GM20431 (cell line): ENCODE results near the gene FRK.

Experiments
- in situ Hi-C: fragments of 300-500 bp; cut with MseI, MboI; formaldehyde crosslinking; loops from one replicate; pipeline ENCODE4 v1.15.0; 2020; ENCODE audit warnings: low sequenced_read_pairs; ENCODE audit not compliant: unreplicated experiment

Gene FRK

DNA sequence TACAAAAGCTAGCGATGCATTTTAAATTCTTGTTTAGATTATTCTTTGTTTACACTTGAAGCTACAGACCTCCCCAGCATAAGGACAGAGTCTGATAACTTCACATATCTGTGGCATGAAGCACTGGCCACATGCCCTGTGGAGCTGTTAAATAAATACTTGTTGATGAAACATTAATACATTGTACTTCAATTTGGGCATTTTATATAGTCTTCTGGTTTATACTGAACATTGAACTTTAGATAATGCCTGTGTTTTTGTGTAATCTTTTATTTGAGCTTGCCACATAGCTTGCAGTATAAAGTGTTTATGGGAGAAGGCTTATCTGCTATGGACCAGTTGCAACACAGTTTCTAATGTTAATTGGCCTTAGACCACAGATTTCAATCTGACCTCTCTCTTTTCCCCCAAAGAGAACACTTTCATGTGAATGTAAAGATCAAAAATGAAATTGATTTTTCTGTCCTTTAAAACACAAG lies 48.2 kb downstream of the FRK start:
- in situ Hi-C loops: loop anchor here (10.0 kb wide), 1 partner anchor 82 kb away; no protein-coding TSS in a partner anchor

DNA sequence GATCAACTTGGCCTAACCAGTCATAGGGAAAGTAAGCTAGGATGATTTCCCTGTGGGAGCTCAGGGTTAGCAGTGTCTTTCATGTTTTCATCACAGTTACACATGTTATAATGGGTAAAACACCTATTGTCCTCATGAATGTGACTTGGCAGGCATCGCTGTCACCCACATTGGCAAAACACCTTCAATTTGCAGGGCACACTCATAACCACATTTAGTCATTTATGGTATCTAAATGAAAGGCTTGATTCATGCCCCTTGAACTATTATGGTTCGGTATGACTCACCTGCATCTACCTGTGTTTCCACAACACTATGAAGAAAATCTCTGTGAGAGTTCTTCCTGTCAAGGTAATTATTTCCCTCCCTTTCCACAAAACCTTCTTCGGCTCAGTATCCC lies 49.2 kb downstream of the FRK start:
- in situ Hi-C loops: loop anchor here (10.0 kb wide), 1 partner anchor 83 kb away; no protein-coding TSS in a partner anchor

GRCh38 chr6:116010790-116011401 lies 49.8 kb downstream of the FRK start:
- in situ Hi-C loops: loop anchor here (10.0 kb wide), 1 partner anchor 84 kb away; no protein-coding TSS in a partner anchor

DNA sequence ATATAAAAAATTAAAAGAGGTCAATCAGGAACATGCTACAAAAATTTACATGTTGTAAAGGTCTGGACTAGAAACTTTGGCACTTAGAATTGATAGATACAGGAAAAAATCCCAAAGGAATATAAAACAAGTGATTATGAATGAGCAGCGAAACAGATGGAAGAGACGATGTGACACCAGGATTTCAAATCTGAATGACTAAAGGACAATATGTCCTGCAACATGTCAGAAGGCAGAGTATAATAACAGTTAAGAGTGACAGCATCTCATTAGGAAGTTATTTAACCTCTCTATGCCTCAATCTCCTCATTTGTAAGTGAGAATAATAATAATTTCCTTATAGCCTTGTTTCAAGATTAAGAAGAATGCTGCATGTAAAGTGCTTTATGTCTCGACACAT lies 50.3 kb downstream of the FRK start:
- in situ Hi-C loops: loop anchor here (10.0 kb wide), 1 partner anchor 84 kb away; no protein-coding TSS in a partner anchor

- in situ Hi-C loops: no loop called here
Observed at GRCh38 chr6:116008470-116009243, 52.0 kb downstream of the FRK start.

DNA sequence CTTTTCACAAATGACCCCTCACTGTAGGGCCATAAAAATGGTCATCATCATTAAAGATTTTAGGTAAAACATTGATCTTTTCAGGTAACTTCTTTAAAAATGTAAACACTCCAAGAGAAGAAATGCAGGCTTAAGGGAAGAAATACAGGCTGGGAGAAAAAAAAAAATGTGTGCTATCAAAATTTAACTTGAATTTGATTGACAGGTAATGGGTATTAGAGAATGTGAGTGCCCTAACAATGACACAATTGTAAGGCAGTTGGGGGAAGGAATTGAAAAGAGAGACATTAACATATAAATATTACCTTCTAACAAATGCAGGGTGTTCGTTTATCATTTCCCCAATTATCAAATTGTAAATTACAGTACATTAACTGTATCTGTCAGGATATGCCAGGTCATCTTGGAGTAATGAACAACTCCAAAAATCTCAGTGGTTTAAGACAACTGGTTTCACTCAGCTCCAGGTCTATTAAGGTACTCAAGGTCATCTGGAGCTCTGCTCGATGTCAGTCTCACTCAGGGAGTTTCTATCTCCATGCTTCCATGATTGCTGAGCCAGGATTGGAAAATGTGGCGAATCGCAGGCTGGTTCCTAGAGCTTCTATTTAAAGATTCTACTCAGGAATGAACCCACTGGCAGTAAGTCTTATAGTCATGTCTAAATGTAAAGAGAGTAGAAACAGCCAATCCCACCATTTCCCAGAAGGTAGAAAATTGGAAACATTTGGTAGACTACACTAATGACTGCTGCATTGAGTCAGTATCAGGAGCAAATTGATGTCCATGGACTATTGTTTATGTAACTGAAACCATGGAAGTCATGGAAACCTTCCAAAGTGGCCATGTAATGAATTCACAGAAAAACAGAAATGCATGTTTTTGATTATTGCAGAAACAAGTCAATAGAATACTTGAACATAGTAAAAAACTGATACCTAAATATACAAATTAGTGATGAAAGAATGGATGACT lies 55.6 kb downstream of the FRK start:
- in situ Hi-C loops: no loop called here

DNA sequence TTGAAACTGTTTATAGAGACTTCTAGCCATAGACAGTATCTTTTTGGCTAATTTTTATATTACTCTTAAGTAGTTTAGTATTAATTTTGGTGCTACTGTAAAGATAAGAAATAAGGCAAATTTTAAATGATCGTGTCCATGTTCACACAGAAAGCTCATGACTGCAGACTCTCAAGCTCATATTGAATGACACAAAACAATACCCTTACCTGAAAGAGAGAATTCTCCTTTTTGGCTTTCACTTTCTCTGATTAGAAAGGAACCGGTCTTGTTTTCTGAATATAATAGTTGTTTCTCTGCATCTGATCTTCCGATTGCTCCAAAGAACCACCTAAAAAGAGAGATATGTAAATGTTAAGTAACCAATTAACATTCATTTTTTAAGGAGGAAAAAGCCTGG lies 57.0 kb downstream of the FRK start:
- in situ Hi-C loops: no loop called here

- in situ Hi-C loops: no loop called here
Observed at GRCh38 chr6:116002756-116003155, 57.9 kb downstream of the FRK start.

DNA sequence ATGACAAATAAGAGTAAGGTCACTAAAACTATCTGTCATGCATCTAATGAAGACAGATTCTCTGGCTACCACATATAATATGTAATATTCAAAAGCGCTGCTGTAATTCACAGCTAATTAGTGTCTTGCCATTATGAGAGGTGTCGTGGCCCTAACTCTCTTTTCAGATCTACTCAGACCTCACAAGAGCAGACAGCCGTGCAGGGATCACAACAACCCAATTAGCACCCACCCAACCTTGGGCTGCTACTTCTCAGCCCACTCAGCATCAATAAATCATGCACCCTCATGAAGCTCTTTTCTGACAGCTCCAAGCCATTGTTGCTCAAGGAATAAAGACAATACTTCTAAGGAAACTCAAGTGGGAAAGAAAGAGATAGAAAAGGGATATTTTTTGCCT lies 61.5 kb downstream of the FRK start:
- in situ Hi-C loops: no loop called here

DNA sequence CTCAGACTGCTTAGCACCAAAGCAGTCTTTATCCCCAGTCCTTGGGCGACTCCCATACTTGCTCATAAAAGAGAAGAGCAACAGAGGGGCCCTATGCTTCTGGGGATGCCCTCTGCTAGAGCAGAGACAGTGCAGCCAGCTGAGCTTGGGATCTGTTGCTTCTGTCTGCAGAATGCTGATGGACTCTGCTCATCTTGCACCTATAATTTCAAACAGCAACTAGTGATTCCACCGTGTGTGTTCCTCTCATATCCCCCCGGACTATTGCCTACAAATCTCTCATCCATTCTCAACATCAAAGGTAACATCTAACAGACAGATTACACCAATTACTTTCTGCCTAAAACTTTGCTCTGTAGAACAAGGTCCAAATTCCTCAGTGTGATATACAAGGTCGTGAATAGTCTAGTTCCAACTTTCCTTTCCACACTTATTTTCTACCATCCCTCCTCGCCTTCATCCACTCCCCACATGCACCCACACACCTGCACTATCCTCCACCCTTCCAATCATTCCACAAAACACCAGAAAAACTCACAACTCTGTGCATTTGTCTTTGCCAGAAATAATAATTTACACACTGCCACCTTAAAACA lies 62.6 kb downstream of the FRK start:
- in situ Hi-C loops: no loop called here

GRCh38 chr6:115986026-115986425 lies 74.7 kb downstream of the FRK start:
- in situ Hi-C loops: no loop called here

- in situ Hi-C loops: no loop called here
Observed at GRCh38 chr6:115984809-115985208, 75.9 kb downstream of the FRK start.

GRCh38 chr6:115983998-115984397 lies 76.7 kb downstream of the FRK start:
- in situ Hi-C loops: no loop called here

DNA sequence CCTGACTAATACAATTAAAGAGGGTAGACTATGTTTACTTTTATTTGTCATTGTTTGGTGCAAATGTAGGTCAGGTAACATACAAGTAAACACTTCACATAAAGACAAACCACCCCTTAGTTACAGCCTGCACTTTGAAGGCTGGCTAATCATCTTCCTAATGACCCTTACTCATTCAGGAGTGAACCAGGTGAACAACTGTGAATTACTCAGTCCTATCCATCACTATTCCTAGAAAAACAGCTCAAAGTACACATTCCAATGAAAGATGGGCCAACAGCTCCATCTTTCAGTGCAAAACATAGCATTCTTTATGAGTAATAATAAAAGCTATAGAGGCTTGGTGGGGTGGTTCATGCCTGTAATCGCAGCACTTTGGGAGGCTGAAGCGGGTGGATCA lies 78.2 kb downstream of the FRK start:
- in situ Hi-C loops: no loop called here

DNA sequence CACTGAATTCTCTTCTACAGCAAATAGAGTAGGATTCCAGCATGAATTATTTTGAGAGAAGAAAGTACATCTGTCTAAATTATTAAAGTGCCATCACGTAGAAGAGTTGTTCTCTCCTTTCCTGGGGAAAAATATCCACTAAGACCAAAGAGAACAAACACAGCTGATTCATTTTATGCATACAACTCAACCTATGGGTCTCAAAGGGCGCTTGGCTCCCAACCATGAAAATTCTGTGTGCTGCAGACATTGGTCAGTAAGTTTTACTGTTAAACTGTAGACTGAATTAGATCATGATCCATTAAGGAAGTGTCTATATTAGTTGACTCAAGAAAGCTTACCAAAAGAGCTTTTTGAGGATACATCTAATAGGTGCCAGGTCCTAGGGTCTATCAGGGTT lies 83.5 kb downstream of the FRK start:
- in situ Hi-C loops: no loop called here

DNA sequence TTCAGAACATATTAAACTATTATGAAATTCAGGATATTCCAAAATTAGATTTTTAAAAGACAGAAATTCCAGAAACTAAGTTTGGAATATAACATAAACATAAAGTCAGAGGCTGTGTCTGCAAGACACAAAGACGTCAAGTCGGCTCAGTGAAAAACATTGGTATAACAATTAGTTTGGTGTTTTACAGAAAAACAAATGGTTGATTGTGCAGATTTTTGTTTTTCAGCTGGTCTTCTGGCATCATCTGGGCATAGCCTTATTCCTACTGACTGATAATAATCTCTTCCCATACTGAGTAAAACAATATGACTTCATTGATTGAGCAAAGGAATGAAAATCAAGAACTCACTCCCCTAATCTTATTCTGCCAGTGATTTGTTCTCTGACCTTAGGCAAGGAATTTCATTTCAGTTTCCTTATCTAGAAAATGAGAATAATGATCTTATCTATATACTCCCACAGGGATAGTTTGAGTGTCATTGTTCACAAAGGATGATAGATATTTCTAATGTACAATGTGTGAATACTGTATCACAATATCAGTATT lies 84.3 kb downstream of the FRK start:
- in situ Hi-C loops: no loop called here

DNA sequence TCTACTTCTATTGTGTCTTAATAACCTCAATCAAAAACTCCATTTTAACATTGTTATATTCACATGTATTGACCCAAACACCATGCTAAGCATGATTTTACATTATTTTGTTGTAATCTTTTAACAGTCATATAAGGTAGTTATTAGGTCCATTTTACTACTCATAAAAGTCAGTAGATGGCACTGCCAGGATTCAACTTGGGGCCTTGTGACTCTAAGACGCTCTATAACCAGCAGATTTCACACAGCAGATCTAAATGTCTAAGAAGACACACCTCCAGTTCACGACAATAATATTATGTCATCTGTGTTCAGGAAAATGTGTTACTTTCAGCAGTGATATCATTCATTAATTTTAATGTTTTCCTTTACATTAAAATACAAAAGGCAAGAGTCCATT lies 88.0 kb downstream of the FRK start:
- in situ Hi-C loops: no loop called here

GRCh38 chr6:115971785-115972184 lies 88.9 kb downstream of the FRK start:
- in situ Hi-C loops: no loop called here

DNA sequence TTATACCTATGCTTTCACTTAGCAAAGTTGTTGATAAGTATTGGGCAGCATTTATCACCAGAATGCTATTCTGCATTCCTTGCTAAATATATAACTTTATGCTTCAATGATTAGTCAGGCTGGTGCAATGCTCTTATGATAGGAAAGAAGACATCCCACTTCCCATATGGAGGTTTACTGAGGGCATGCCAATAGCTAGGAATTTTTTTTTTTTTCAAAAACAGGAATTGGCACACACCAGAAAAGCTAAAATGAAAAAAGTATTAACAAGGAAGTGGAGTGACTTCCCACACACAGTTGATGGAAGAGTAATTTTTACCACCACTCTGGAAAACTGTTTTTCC lies 90.8 kb downstream of the FRK start:
- in situ Hi-C loops: no loop called here
